ENCODE data around the gene RNF214. TPM values are rescaled to one million over a fixed set of nuclear protein-coding genes. Genes with fewer than 3 reads are reported as not detected.
A peak's percentile ranks its signal among the peaks of the same experiment; 100 is the strongest.
"Not testable (repeated sequence)": the region's sequence is repeated elsewhere in the genome, so short reads cannot be mapped to it uniquely, and the experiment has no call there.

The RNF214 gene
- total RNA-seq (ENCODE audit: unreplicated experiment), result 43.0 TPM
- long read RNA-seq, partial matches to known transcripts, result 4 of 9 reads
- long read RNA-seq, other reads (novel, unspliced or antisense), result 2 of 9 reads

DNA sequence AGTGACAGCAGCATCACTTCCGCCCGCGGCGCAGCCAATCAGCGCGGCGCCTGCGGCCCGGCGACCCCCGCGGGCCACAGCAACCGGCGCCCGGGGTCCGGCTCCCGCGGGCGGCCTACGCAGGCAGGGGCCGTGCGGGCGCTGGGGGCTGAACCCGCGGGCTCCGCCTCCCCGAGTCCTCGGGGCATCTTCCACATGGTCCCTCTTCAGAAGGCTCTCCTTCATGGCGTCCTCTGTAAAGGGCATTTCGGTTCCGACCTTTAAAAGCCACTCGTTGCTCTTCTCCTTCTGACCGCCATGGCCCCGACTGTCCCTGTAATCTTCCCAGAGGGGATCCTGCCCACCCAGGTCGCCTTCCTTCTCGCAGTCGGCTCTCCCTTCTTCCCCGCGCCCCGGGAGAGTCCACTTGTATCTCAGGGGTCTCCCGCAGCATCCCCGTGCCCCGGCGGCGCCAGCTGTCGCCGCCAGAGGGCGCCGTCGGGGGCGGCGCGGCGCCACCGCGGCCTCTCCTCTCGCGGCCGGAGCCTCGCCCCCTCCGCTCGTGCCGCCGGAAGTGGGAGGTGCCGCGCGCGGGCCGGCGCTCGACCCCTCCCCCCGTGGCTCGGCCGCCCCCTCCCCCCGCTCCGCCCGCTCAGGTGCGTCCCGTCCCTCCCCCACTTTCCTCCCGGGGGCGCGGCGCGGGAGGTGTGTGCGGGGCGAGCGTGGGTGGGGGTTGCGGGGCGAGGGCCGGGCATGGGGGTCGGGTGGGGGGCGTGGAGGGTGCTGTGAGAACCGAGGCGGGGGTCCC, at the start of gene RNF214:
TSS of gene RNF214 (plus strand) at position 580 of the 787 bp plus-strand sequence. CDS start 1,602 bp downstream, outside the sequence.
- TF ChIP-seq CTCF (IDR thresholded peaks at IDR 0.05; ENCODE audit: partially characterized antibody, unreplicated experiment), result peak; percentile 85
- DNase-seq, result peak; percentile 82
- H3K4me1 Mint-ChIP-seq (ENCODE audit: low read depth, unreplicated experiment), result peaks cover 20% of the 10 kb centered on the region
- peaks cover 6% of the 10 kb centered on the region for H3K27me3 Mint-ChIP-seq (ENCODE audit: unreplicated experiment)
- H3K4me3 Mint-ChIP-seq (ENCODE audit: unreplicated experiment), result peak within 1 kb of the TSS; percentile 99
- H3K27ac Mint-ChIP-seq (ENCODE audit: unreplicated experiment), result peak within 1 kb of the TSS; percentile 98
- H3K9me3 Mint-ChIP-seq (ENCODE audit: unreplicated experiment), result peaks cover 7% of the 10 kb centered on the region
- H3K36me3 Mint-ChIP-seq (ENCODE audit: unreplicated experiment), result no peaks in the 10 kb centered on the region

- H3K27ac Mint-ChIP-seq (ENCODE audit: unreplicated experiment); H3K9me3 Mint-ChIP-seq (ENCODE audit: unreplicated experiment); DNase-seq; H3K27me3 Mint-ChIP-seq (ENCODE audit: unreplicated experiment); H3K4me3 Mint-ChIP-seq (ENCODE audit: unreplicated experiment); H3K36me3 Mint-ChIP-seq (ENCODE audit: unreplicated experiment): not testable (repeated sequence)
- H3K4me1 Mint-ChIP-seq (ENCODE audit: low read depth, unreplicated experiment), result peaks cover 12% of the 10 kb centered on the region
Observed at GRCh38 chr11:117183178-117183577, 49.3 kb upstream of the RNF214 start.

DNA sequence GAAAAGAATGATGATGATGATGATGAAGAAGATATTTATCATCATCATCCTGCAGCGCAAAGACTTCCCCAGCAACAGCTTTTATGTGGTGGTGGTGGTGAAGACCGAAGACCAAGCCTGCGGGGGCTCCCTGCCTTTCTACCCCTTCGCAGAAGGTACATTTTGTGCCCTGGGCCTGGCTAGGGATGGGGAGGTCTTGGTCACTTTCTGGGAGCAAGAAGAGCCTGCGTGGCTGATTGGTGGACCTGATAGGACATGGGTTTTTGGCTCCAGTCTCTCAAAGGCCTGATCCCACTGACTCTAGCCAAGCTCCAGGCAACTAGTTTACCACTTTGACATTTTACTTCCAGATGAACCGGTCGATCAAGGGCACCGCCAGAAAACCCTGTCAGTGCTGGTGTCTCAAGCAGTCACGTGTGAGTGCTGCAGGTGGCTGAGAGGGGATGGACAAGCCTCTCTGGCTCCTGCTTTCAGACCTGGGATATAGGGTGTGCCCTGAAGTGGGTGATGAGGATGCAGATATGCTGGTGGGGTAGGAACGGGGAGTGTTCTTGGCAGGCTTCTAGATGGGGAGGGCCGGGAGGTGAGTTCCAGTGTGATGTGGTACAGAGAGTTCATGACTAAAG, 48.6 kb upstream of the RNF214 start:
- H3K36me3 Mint-ChIP-seq (ENCODE audit: unreplicated experiment), result peaks cover 4% of the 10 kb centered on the region
- H3K27me3 Mint-ChIP-seq (ENCODE audit: unreplicated experiment), result peaks cover 8% of the 10 kb centered on the region
- no peak for DNase-seq
- H3K9me3 Mint-ChIP-seq (ENCODE audit: unreplicated experiment), result peaks cover 3% of the 10 kb centered on the region
- no peak for TF ChIP-seq CTCF (IDR thresholded peaks at IDR 0.05; ENCODE audit: partially characterized antibody, unreplicated experiment)
- H3K4me1 Mint-ChIP-seq (ENCODE audit: low read depth, unreplicated experiment), result peaks cover 12% of the 10 kb centered on the region
- H3K4me3 Mint-ChIP-seq (ENCODE audit: unreplicated experiment), result no peak overlapping the region
- H3K27ac Mint-ChIP-seq (ENCODE audit: unreplicated experiment), result no peak overlapping the region

DNA sequence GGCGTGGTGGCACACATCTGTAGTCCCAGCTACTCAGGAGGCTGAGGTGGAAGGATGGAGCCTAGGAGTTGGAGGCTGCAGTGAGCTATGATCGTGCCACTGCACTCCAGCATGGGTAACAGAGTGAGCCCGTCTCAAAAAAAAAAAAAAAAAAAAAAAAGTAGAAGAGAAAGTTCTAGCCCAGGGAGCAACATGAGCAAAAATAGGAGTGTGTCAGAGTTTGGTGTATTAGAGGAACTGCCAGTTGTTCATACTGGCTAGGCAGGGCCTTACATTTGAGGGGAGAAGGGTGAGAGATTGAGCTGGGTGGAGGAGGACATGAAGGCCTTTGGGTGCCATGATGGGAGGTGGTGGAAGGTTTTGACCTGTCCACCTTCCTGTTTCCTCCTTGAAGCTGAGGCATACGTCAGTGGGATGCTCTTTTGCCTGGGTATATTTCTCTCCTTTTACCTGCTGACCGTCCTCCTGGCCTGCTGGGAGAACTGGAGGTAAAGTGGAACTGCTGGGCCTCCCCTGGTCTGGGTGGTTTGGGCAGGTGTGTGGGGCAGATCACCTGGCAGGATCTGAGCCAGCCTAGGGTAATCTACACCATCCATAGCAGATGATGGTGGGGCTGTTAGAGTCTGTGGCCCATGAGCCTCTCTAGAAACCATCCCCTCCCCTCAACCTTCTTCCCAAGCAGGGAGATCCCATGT, 46.6 kb upstream of the RNF214 start:
- TF ChIP-seq CTCF (IDR thresholded peaks at IDR 0.05; ENCODE audit: partially characterized antibody, unreplicated experiment), result no peak
- peaks cover 3% of the 10 kb centered on the region for H3K9me3 Mint-ChIP-seq (ENCODE audit: unreplicated experiment)
- peaks cover 3% of the 10 kb centered on the region for H3K4me1 Mint-ChIP-seq (ENCODE audit: low read depth, unreplicated experiment)
- no peak overlapping the region for H3K27ac Mint-ChIP-seq (ENCODE audit: unreplicated experiment)
- no peak overlapping the region for H3K4me3 Mint-ChIP-seq (ENCODE audit: unreplicated experiment)
- DNase-seq, result peak; percentile 0
- peaks cover 4% of the 10 kb centered on the region for H3K36me3 Mint-ChIP-seq (ENCODE audit: unreplicated experiment)
- H3K27me3 Mint-ChIP-seq (ENCODE audit: unreplicated experiment), result peaks cover 4% of the 10 kb centered on the region

DNA sequence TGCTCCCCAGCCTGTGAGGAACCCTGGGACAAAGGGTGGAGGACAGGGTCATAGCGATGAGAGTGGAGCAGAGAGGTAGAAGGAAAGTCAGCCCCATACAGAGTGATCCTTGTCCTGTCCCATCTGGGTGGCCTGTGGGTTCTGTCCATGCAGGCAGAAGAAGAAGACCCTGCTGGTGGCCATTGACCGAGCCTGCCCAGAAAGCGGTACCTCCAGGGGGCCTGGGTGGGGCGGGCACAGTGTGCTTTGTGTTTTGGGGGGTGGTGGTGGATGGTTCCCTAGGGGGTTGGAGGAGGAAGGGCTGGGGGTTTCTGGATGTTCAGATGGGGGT, 46.1 kb upstream of the RNF214 start:
- DNase-seq, result peak; percentile 4
- no peak overlapping the region for H3K27ac Mint-ChIP-seq (ENCODE audit: unreplicated experiment)
- no peaks in the 10 kb centered on the region for H3K4me1 Mint-ChIP-seq (ENCODE audit: low read depth, unreplicated experiment)
- peaks cover 3% of the 10 kb centered on the region for H3K27me3 Mint-ChIP-seq (ENCODE audit: unreplicated experiment)
- TF ChIP-seq CTCF (IDR thresholded peaks at IDR 0.05; ENCODE audit: partially characterized antibody, unreplicated experiment), result no peak
- H3K4me3 Mint-ChIP-seq (ENCODE audit: unreplicated experiment), result no peak overlapping the region
- H3K36me3 Mint-ChIP-seq (ENCODE audit: unreplicated experiment), result peaks cover 4% of the 10 kb centered on the region
- peaks cover 3% of the 10 kb centered on the region for H3K9me3 Mint-ChIP-seq (ENCODE audit: unreplicated experiment)

All from glutamatergic neuron (in vitro differentiated cells).